ENCODE results near the gene FLNB.
"Not testable (repeated sequence)": the region's sequence is repeated elsewhere in the genome, so short reads cannot be mapped to it uniquely, and the experiment has no call there.

Gene FLNB

GRCh38 chr3:58036293-58037032 lies 28.2 kb downstream of the FLNB start:
- DNase-seq, result no peak

DNA sequence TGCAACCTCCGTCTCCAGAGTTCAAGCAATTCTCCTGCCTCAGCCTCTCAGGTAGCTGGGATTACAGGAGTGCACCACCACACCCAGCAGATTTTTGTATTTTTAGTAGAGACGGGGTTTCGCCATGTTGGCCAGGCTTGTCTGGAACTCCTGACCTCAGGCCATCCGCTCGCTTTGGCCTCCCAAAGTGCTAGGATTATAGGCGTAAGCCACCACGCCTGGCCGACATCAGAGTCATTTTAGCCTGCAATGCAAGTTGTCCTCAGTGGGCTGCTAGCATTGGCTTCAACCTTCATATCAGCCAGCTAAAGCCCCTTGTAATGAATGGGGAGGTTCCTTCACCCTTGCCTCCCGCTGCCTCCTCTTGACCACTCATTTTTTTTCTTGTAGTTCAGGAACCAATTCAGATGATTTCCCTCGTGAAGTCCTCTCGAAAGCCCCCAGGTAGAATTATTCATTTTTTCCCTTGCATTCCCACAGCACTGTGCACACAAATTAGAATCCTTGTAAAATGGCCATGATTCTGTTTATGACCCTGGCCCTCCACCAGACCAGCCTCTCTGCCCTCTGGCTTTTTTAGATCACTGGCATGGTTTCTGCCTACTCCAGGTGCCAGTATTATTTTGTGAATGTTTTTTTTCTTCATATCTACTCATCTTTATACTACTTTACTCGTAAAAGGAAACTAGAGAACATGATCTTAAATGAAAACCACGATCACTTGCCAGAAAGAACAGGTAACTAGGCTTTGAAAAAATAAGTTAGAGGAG lies 29.1 kb downstream of the FLNB start:
- no peak for DNase-seq

- DNase-seq, result no peak
Observed at GRCh38 chr3:58038675-58039292, 30.6 kb downstream of the FLNB start.

- DNase-seq, result no peak
Observed at GRCh38 chr3:58039601-58040000, 31.4 kb downstream of the FLNB start.

- DNase-seq, result no peak
Observed at GRCh38 chr3:58041182-58041825, 33.1 kb downstream of the FLNB start.

DNA sequence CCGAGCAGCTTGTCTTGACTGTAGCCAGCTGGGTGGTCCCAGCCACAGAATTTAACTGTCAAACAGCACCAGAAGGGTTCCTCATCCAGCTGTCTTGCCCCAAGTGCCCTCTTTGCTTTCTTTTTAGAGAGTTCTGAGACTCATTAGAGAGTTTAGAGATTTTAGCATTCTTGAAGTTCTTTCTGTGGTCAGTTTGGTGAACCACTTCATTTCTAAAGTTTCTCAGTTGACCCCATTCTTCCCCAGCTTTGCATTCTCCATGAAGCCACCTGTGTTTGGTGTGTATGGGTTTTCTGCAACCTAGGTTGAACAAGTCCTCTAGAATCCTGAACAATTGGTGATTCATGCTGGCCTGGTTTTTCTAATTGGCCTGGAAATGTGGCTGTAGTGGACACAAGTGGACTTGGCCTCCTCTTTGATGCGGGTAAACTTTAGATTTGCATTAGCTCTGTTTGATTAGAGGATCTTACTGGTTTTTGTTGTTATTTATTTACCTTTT lies 33.7 kb downstream of the FLNB start:
- no peak for DNase-seq

GRCh38 chr3:58042947-58043707 lies 34.9 kb downstream of the FLNB start:
- no peak for DNase-seq

GRCh38 chr3:58043933-58044332 lies 35.7 kb downstream of the FLNB start:
- DNase-seq, result no peak

- no peak for DNase-seq
Observed at GRCh38 chr3:58044691-58045483, 36.7 kb downstream of the FLNB start.

DNA sequence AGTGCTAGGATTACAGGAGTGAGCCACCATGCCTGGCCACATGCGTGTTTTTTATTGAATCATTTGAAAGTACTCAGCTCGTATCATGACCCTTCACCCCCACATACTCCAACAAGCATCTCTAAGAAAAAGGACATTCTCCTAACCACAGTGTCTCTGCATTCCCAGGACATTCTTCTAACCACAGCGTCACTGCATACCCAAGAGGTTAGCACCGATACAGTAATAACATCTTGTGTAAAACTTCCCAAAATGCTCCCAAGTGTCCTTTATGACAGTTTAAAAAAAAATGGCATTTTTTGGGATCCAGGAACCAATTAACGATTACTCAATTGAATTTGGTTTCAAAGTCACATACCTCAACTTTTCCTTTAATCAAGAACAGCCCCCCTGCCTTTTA lies 39.6 kb downstream of the FLNB start:
- no peak for DNase-seq

DNA sequence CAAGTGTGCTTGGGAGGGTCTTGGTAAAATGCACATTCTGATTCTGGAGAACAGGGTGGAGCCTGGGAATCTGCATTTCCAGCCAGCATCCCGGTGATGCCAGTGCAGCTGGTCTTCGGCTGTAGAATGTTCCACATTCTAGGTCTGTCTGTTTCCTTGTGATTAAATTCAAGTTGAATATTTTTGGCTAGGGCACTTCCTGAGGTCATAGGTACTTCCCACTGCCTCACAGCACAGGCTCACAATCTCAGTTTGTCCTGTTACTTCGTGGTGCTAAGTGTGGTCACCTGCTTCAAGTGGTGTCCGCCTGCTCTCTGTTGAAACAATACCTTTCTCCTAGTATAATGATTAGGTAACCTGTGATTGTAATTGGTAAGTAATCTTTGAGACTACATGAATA lies 40.1 kb downstream of the FLNB start:
- no peak for DNase-seq

DNA sequence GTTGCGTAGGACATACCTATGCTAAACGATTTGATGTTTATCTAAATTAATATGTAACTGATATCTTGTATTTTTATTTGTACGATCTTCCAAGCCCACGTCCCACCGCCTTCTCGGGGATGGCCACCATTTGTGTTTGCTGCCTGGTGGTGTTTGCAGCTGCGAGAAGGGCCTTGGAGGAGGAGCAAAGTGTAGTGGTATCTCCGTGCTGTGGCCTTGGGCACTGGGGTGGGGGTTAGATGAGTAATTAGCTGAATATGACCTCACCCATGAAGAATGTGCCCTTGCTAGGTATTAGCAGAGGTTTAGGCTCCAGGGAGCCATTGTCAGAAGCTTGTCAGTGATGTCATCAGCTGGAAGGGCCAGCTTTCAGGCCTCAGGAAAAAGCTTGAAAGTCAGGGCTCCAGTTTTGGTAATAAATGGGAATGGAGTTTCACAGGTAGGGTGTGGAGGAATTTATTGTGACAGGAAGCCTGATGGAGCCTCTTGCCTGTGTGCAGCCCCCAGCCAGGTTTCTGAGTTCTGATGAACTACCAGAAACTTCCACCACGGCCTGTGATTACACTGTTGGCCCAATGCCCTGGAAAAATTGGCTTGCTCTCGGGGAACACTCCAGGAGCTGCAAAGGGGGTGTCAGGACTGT lies 41.0 kb downstream of the FLNB start:
- no peak for DNase-seq

DNA sequence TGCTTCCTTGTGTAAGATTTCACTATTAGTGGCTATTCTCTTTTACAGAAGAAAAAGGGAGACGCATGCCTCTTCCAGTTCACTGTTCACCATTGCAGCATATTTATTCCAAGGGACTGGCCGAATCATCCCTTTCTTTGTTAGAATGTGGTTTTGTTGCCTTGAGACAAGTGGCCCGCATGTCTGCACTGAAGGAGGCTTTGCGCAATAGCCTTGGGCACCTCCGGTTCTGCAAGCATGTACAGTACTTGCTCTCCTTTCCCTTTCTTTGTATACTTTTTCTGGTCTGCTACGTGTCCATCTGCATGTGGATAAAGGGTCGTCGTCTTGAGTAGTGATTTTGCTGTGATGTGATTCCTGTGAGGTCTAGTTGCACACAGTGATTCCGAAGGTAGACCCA lies 43.0 kb downstream of the FLNB start:
- DNase-seq, result no peak

DNA sequence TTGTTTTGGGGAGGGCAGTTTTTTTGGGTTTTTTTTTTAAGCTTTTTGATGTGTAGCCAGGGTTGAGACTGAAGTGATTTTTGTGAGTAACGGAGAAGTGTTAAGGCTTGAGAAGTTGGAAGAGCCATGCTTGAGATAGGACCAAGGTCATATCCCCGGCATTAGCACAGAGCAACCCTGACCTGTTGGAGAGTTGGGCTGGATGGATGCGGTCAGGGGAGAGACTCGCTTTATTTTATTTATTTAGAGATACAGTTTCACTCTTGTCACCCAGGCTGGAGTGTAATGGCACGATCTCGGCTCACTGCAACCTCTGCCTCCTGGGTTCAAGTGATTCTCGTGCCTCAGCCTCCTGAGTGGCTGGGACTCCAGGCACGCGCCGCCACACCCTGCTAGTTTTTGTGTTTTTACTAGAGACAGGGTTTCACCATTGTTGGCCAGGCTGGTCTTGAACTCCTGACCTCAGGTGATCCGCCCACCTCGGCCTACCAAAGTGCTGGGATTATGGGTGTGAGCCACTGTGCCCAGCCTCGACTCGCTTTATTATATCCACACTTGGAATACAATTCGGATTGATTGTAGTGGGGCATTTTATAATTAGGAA lies 43.5 kb downstream of the FLNB start:
- DNase-seq, result not testable (repeated sequence)

- no peak for DNase-seq
Observed at GRCh38 chr3:58052373-58053273, 44.4 kb downstream of the FLNB start.

DNA sequence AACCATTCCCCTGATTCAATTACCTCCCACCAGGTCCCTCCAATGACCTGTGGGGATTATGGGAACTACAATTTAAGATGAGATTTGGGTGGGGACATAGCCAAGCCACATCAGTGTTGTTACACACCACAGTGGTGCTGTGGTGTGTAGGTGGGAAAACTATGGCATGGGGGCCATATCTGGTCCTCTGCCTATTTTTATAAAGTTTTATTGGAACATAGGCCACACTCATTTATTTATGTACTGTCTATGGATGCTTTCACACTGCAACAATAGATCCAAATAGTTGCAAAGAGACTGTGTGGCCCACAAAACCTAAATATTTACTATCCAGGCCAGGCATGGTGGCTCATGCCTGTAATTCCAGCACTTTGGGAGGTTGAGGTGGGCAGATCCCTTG lies 46.4 kb downstream of the FLNB start:
- no peak for DNase-seq

DNA sequence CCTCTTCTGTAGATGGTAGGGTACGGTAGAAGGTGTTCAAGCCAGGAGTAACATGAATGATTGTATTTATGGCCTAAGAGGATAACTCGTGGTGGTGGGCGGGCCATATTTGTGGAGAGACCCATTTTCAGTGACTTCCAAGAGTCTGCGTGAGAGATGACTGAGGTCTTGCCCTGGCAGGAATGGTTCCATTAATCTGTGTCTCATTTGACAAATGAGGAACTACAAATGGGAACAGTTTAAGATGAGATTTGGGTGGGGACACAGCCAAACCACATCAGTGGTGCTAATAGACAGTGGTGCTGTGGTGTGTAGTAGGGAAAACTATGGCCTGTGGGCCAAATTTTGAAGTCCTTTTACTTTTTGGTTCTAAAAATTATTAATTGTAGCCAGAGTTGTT lies 47.1 kb downstream of the FLNB start:
- DNase-seq, result no peak

DNA sequence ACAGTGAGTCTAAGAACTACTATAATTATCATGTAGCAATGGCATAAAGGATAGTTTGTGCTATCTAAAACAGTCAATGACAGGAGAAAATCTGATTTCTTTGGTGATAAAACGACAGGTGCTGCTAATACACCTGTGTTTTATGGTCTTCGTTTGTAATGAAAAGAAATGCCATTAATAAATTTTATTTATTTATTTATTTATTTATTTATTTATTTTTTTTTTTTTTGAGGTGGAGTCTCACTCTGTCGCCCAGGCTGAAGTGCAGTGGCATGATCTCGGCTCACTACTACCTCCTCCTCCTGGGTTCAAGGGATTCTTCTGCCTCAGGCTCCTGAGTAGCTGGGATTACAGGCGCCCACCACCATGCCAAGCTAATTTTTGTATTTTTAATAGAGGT lies 47.7 kb downstream of the FLNB start:
- DNase-seq, result not testable (repeated sequence)
